ENCODE data around the gene ITM2C.
A peak's percentile ranks its signal among the peaks of the same experiment; 100 is the strongest.

The ITM2C gene

GRCh38 chr2:230865766-230866755 is 1.3 kb downstream of the ITM2C start:
- H3K4me3 Mint-ChIP-seq, result peak overlapping the region; percentile 86

GRCh38 chr2:230866756-230867523 is 2.2 kb downstream of the ITM2C start:
- Mint-ChIP-seq H3K36me3 (peaks cover 10% of the 10 kb centered on the region), H3K4me1 (peaks cover 62% of the 10 kb centered on the region), H3K9me3 (no peaks in the 10 kb centered on the region), H3K4me3 (peak overlapping the region; percentile 86), H3K27ac (no peak overlapping the region)
- DNase-seq (ENCODE audit: low spot score in 2 of 2) (peak in 1 of 2 donors; percentile 61), ATAC-seq (peak; percentile 55)

More at GRCh38 chr2:230865766-230866755, 1.3 kb downstream of the ITM2C start:
- peak in 1 of 2 donors; percentile 63 for DNase-seq (ENCODE audit: low spot score in 2 of 2)
- Mint-ChIP-seq H3K9me3 (no peaks in the 10 kb centered on the region), H3K27ac (no peak overlapping the region), H3K4me1 (peaks cover 71% of the 10 kb centered on the region), H3K36me3 (peaks cover 10% of the 10 kb centered on the region)
- ATAC-seq, result peak; percentile 34

GRCh38 chr2:230868161-230868946 is 3.6 kb downstream of the ITM2C start:
- DNase-seq (ENCODE audit: low spot score in 2 of 2) (peak in 1 of 2 donors; percentile 47), ATAC-seq (no peak)

GRCh38 chr2:230868947-230869913 is 4.5 kb downstream of the ITM2C start:
- Mint-ChIP-seq H3K4me3 (no peak overlapping the region), H3K9me3 (no peaks in the 10 kb centered on the region), H3K36me3 (peaks cover 9% of the 10 kb centered on the region), H3K27ac (no peak overlapping the region), H3K4me1 (peaks cover 61% of the 10 kb centered on the region)
- DNase-seq (ENCODE audit: low spot score in 2 of 2) (peak in 1 of 2 donors; percentile 39), ATAC-seq (no peak)

More at GRCh38 chr2:230868161-230868946, 3.6 kb downstream of the ITM2C start:
- peaks cover 10% of the 10 kb centered on the region for H3K36me3 Mint-ChIP-seq
- H3K27ac Mint-ChIP-seq, result no peak overlapping the region
- H3K4me1 Mint-ChIP-seq, result peaks cover 61% of the 10 kb centered on the region
- H3K4me3 Mint-ChIP-seq, result no peak overlapping the region
- no peaks in the 10 kb centered on the region for H3K9me3 Mint-ChIP-seq

- DNase-seq (ENCODE audit: low spot score in 2 of 2) (peak in 1 of 2 donors; percentile 47), ATAC-seq (no peak)
- H3K36me3 Mint-ChIP-seq, result peaks cover 5% of the 10 kb centered on the region
- H3K4me1 Mint-ChIP-seq, result peaks cover 61% of the 10 kb centered on the region
- H3K4me3 Mint-ChIP-seq, result no peak overlapping the region
- H3K27ac Mint-ChIP-seq, result no peak overlapping the region
- no peaks in the 10 kb centered on the region for H3K9me3 Mint-ChIP-seq
These were observed 5.3 kb downstream of the ITM2C start for GRCh38 chr2:230869914-230870543.

- no peaks in the 10 kb centered on the region for H3K9me3 Mint-ChIP-seq
- DNase-seq (ENCODE audit: low spot score in 2 of 2) (peak in 1 of 2 donors; percentile 34), ATAC-seq (no peak)
- H3K4me1 Mint-ChIP-seq, result peaks cover 65% of the 10 kb centered on the region
- no peak overlapping the region for H3K27ac Mint-ChIP-seq
- peaks cover 5% of the 10 kb centered on the region for H3K36me3 Mint-ChIP-seq
- no peak overlapping the region for H3K4me3 Mint-ChIP-seq
These were observed 6.0 kb downstream of the ITM2C start for GRCh38 chr2:230870544-230871360.

- Mint-ChIP-seq H3K9me3 (no peaks in the 10 kb centered on the region), H3K4me1 (peaks cover 62% of the 10 kb centered on the region), H3K4me3 (no peak overlapping the region), H3K27ac (no peak overlapping the region), H3K36me3 (peaks cover 5% of the 10 kb centered on the region)
- ATAC-seq (no peak), DNase-seq (ENCODE audit: low spot score in 2 of 2) (peak in 1 of 2 donors; percentile 49)
These were observed 6.8 kb downstream of the ITM2C start for GRCh38 chr2:230871361-230872150.

- DNase-seq (ENCODE audit: low spot score in 2 of 2), result peak in 1 of 2 donors; percentile 48
- Mint-ChIP-seq H3K9me3 (no peaks in the 10 kb centered on the region), H3K4me3 (no peak overlapping the region), H3K36me3 (peaks cover 9% of the 10 kb centered on the region), H3K27ac (no peak overlapping the region), H3K4me1 (peaks cover 62% of the 10 kb centered on the region)
- no peak for ATAC-seq
These were observed 7.6 kb downstream of the ITM2C start for GRCh38 chr2:230872151-230872967.

- ATAC-seq (no peak), DNase-seq (ENCODE audit: low spot score in 2 of 2) (peak in 1 of 2 donors; percentile 50)
- Mint-ChIP-seq H3K9me3 (no peaks in the 10 kb centered on the region), H3K4me1 (peaks cover 68% of the 10 kb centered on the region), H3K27ac (no peak overlapping the region), H3K4me3 (no peak overlapping the region), H3K36me3 (peaks cover 15% of the 10 kb centered on the region)
These were observed 8.4 kb downstream of the ITM2C start for GRCh38 chr2:230872968-230873660.

GRCh38 chr2:230873661-230874401 is 9.1 kb downstream of the ITM2C start:
- ATAC-seq (no peak), DNase-seq (ENCODE audit: low spot score in 2 of 2) (no peak)
- Mint-ChIP-seq H3K9me3 (no peaks in the 10 kb centered on the region), H3K36me3 (peaks cover 13% of the 10 kb centered on the region), H3K4me3 (no peak overlapping the region), H3K4me1 (peaks cover 70% of the 10 kb centered on the region), H3K27ac (no peak overlapping the region)

- Mint-ChIP-seq H3K27ac (no peak overlapping the region), H3K4me1 (peaks cover 72% of the 10 kb centered on the region), H3K4me3 (no peak overlapping the region), H3K36me3 (peaks cover 10% of the 10 kb centered on the region), H3K9me3 (no peaks in the 10 kb centered on the region)
- DNase-seq (ENCODE audit: low spot score in 2 of 2) (no peak), ATAC-seq (no peak)
These were observed 9.7 kb downstream of the ITM2C start for GRCh38 chr2:230874456-230874855.

All from stimulated activated effector memory CD8-positive, alpha-beta T cell treated with anti-CD3 and anti-CD28 coated beads, Interleukin-12 subunit alpha, Interleukin-12 subunit beta, amount 100 ng/mL, for 72 hours (primary cell).